Superior temporal gyrus (tissue), 1 donor: ENCODE data around the gene DCD.
"Not testable (repeated sequence)": the region's sequence is repeated elsewhere in the genome, so short reads cannot be mapped to it uniquely, and the experiment has no call there.

ENCODE experiments used
- DNase-seq: peaks from one replicate; pipeline ENCODE4 v3.0.0-alpha.2; 2016; ENCODE audit errors: extremely low spot score

DCD gene, protein sequence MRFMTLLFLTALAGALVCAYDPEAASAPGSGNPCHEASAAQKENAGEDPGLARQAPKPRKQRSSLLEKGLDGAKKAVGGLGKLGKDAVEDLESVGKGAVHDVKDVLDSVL

DNA sequence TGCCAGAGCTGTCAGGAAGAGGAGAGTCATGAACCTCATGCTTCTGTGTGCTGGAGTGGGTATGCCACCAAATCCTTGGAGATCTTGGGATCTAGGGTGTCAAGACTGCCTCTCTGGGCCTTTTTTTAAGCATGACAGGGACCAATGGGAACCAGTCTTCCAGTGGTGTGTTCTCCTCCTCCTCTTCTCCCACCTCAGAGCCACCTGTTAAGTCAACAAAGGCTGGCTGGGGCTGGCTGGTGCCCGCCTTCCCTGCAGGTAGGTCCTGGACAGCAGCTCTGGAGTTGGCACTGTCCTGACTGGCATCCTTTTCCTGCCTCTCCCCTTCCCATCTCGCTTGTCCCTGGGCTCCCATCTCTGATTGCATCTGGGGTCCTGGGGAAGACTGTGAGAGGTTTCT is at the start of gene DCD:
DCD (minus strand) TSS at position 101 of the 400 bp plus-strand sequence; CDS start at position 39, 62 bp downstream.
- DNase-seq: no peak

DNA sequence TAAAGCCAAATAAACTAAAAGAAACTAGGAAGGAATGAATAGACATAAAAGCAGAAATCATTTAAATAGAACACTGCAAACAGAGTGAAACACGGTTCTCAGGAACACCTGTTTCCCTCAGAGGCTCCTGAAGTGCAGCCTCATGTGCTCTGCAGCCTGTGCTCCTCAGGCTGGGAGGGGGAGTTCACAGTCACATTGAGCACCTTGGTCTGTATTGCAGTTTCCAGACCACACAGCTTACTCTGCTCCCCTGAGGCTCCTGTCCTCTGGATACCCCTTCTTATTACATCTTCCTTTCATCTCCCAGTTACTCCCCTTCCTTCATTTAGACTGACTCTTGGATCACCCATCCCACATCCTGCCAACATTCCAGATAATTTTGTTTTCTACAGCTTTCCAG is 49.7 kb upstream of the DCD start:
- DNase-seq: no peak

DNA sequence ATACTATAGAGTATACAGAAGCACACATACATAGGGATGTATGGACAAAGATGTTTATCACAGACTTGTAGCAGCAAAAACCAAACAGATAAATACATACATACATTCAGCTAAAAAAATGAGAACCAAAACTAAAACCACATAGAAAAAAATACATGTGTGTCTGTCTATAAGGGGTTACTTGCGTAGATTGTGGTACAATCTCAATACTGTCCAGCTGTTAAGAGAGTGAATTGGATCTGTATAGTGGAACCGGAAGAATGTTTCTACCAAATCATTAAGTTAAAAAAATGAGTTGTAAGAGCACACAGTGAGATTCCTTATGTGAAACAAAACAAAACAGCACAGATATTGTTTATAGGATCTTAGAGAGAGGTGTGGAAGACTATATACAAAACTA is 44.2 kb upstream of the DCD start:
- DNase-seq: no peak

GRCh38 chr12:54689984-54690383 is 41.8 kb upstream of the DCD start:
- no peak for DNase-seq

- DNase-seq: no peak
These were observed 40.8 kb upstream of the DCD start for GRCh38 chr12:54689034-54689372.

- no peak for DNase-seq
These were observed 40.3 kb upstream of the DCD start for GRCh38 chr12:54688309-54689033.

DNA sequence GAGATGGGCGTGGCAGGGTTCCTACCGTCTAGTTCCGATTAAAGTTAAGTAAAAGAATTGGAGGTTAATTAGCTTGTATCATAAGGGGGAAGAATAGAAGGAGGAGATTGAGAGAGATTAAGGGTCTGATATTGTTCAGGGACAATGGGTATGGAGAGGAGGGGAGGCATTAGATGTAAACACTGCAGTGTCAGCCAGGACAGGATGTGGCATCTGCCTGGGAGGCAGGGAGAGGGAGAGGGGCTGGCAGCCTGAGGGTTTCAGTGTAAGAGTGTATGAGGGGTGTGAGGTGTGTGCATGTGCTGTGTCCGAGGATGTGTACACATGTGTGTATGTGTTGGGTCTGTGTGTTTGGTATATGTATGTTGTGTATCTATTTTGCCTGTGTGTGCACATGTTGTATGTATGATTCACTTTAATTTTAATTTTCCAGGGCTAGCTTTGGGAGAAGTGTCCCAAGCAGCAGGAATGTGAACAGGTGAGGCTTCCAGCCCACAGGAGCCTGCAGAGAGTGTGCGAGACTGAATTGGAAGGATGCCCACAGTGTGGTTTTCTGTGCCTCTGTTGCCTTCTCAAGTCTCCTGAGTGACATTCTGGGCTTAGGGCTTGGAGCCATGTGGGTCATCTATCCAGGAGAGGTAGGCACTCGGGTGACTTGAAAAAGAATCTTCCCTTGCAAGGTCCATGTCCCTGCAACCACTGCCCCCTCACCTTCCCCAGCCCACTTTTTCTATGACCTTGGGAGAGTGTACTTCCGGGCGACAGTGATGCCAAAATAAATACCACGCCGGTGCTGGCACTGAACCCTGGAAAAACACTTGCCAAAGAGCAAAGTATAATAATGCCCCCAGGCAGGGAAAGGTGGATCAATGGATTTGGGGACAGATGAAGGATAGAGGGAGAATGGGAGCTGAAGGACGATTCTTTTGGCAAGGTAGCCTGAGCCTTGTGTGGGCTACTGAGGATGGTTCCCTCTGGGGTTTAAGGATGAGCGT is 36.8 kb upstream of the DCD start:
- no peak for DNase-seq

- no peak for DNase-seq
These were observed 35.2 kb upstream of the DCD start for GRCh38 chr12:54683398-54683797.

DNA sequence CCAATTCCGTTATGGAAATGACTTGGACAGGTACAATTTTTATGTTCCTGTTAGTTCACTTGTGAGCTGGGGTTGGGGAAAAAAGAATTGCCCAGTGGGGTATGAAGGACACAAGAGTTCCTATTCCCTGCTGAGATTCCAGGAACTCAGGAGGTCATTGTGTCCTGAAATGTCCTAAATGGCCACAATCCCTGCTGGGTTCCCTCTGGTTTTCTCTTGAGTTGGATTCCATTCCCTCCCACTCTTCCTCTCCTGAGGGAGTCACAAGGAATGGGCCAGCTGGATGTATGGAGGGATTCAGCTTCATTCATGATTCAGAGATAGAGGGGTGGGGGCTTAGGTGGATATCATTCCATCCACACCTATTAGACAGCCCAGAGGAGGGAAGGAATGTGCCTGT is 34.5 kb upstream of the DCD start:
- no peak for DNase-seq

- DNase-seq: no peak
These were observed 32.2 kb upstream of the DCD start for GRCh38 chr12:54680374-54680773.

DNA sequence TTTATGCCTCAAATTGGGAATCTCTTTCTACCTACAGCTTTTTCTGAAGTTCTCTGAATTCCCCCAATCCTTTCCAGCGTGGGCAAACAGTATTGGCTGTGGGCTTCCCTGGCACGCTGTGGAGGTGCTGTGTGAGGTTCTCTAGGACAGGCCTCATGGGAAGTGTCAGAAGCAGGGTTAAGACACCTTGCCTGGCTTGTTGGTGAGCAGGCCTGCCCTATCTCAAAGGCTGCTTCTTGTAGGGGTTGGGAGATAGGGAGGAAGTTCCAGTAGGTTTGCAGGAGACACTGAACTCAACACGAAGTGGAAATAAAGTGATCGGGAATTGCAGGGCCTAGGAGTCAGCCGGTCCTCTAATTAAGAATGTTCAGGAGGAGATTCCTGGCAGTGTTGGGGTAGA is 30.0 kb upstream of the DCD start:
- no peak for DNase-seq

DNA sequence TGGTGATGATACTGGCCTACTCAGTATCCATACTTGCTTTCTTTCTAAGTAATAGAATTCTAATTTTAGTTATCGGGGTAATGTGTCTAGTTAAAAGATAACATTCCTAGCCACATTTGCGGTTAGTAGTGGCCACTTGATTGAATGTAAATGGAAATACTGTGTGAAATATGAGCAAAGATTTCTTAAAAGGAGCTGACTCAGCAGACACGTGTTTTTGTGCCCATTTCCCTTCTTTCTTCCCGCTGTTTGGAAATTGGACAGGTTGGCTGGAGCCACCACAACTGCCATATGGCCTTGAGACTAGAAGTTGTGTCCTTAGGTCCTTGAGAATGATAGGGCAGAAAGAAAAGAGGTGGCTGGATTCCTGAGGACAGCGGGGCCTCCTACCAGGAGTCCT is 19.8 kb upstream of the DCD start:
- no peak for DNase-seq

- no peak for DNase-seq
These were observed 17.8 kb upstream of the DCD start for GRCh38 chr12:54666008-54666407.

- not testable (repeated sequence) for DNase-seq
These were observed 17.0 kb upstream of the DCD start for GRCh38 chr12:54665022-54665635.

GRCh38 chr12:54663603-54664002 is 15.4 kb upstream of the DCD start:
- DNase-seq: no peak

- no peak for DNase-seq
These were observed 13.9 kb upstream of the DCD start for GRCh38 chr12:54662026-54662425.

GRCh38 chr12:54661048-54661447 is 12.9 kb upstream of the DCD start:
- no peak for DNase-seq

DNA sequence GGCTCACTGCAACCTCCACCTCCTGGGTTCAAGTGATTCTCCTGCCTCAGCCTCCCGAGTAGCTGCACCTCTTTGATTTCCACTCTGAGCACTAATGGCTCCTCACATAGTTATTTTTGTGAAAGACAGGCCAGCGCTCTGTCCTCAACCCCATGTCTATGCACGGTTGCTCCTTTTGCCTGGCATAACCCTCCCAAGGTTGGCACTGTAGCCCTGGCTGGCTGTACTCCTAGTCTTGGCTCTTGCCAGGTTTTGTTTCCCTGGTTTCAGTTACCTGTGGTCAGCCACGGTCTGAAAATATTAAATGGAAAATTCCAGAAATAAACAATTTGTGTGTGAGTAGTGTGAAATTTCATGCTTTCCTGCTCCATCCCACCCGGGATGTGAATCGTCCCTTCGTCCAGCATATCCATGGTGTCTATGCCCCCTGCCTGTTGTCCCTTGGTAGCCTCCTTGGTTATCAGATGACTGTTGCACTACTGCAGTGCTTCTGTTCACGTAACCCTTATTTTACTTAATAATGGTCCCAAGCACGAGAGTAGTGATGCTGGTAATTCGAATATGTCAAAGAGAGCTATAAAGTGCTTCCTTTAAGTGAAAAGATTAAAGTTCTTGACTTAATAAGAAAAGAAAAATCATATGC is 12.3 kb upstream of the DCD start:
- DNase-seq: no peak

DNA sequence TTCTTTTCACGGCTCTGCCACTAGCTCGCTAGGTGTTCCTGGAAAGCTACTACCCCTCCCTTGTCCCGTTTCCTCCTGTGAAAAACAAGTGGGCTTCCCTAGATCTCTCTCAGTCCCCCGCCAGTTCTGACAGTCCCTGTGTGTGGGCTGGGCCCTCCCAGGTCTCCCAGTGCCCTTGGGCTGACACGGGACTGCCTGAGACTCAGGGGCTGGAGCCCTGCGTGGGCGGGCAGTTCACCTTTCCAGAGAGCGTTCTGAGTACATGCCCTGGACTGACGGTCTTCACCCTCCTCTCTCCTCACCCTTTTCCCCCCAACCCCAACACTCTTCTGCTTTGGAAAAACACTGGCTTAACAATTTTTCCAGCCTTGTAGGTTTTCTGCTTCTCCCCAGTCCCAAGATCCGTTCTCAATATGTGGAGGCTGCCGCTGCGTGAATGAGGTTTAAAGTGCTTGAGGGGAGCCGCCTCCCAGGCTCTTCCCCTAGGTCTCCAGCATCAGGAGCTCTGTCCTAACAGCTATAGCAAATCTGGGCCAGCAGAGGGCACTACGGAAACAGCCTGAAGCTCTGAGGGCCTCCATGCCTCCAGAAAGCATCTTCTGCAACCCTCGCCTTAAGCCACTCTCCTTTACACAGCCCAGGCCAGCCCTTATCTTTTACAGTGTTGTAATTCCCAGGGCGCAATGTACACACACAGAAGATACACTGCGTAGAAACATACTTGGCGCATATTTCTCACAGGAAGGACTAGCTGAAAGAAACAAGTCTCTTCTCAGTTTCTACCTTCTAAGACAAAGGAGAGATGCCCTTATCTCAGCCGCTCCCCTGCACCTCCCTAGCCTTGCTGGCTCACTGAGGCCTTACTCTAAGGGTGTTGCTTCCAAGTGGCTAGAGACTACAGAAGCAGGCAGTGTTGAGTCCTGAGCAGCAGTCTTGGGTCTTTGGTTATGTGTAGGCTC is 10.4 kb upstream of the DCD start:
- no peak for DNase-seq

DNA sequence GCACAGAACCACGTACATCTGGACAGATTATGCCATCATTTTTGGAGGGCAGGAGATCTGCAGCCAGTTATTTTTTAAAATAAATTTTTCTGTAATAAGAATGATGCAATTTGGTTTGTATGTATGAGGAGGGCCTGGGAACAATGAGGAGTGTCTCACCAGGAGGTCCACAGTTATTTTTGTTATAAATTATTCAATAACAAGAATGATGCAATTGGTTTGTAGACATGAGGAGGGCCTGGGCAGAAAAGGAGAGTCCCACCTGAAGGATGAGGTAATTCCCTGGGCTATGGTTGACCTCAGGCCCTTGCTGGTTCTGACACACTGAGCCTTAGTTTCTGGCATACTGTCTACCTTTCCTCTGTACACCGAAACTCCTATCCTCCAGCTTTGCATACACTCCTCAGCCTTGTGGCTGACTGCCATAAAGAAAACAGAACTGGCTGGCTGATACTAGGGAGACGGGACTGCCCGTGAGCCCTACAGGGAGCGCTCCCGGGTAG is 9.0 kb upstream of the DCD start:
- no peak for DNase-seq
